GM12878 (cell line): ENCODE measurements around the gene TNFAIP3. TPM values are rescaled to one million over a fixed set of nuclear protein-coding genes. Genes with fewer than 3 reads are reported as not detected.

ENCODE experiments used
- ATAC-seq: fragments of 200-7000 bp; cut with Tn5 transposase; 3 replicates; pipeline ENCODE4 v1.9.1; 2020; ENCODE audit warnings: mild to moderate bottlenecking, moderate library complexity
- BruUV-seq: library from RNA; stranded (reverse); fragments of 400-500 nt; replicated peaks from 2 replicates; lab custom pipeline; 2021; lab: Mats Ljungman, UMichigan
- CTCF ChIA-PET: fragments of 300-600 bp; sonication (Branson Sonifier 250); formaldehyde crosslinking; extraction: SDS; loops from one replicate; lab custom pipeline; 2021; ENCODE audit warnings: inconsistent platforms; lab: Yijun Ruan, JAX
- POLR2A ChIA-PET: fragments of 350-600 bp; formaldehyde crosslinking; extraction: SDS; loops from one replicate; lab custom pipeline; 2021; ENCODE audit warnings: inconsistent platforms; lab: Charles Lee
- RAD21 ChIA-PET: fragments of 300-600 bp; sonication (Branson Sonifier 250); formaldehyde crosslinking; loops from one replicate; lab custom pipeline; 2023; ENCODE audit warnings: antibody characterized with exemption; ENCODE audit not compliant: unreplicated experiment; lab: Charles Lee
- SMC1A ChIA-PET: fragments of 300-600 bp; sonication (Branson Sonifier 250); formaldehyde crosslinking; loops from one replicate; lab custom pipeline; 2023; ENCODE audit not compliant: unreplicated experiment, uncharacterized antibody; lab: Charles Lee
- DNase-seq: peaks from one replicate; pipeline ENCODE4 v3.0.0-alpha.2; 2011; ENCODE audit warnings: low read depth, low spot score
- FAIRE-seq: peaks from 3 replicates; lab custom pipeline; 2011; peaks lifted over from hg19 to GRCh38; lab: Jason Lieb, UNC
- H2AFZ ChIP-seq: 2 replicates; pipeline ENCODE4 v1.6.0; 2011; ENCODE audit warnings: low read depth, low read length, control low read depth; ENCODE audit not compliant: control insufficient read depth
- H3K27ac ChIP-seq: 2 replicates; pipeline ENCODE4 v1.5.1; 2011; ENCODE audit warnings: control low read depth; ENCODE audit not compliant: control insufficient read depth, insufficient read depth
- H3K27me3 ChIP-seq, 2 experiments: replicated peaks in 1 of 2; 2 replicates each; pipeline versions ENCODE4 v1.6.0 to v1.6.1; 2011; ENCODE audit warnings: low read length in 1 of 2; ENCODE audit not compliant: control insufficient read depth in 2 of 2, insufficient read depth in 2 of 2
- H3K36me3 ChIP-seq, 2 experiments: 2 replicates each; pipeline ENCODE4 v1.5.1; 2011; ENCODE audit warnings: low read length in 1 of 2; ENCODE audit not compliant: control insufficient read depth in 2 of 2, insufficient read depth in 2 of 2
- H3K4me1 ChIP-seq: 2 replicates; pipeline ENCODE4 v1.6.1; 2011; ENCODE audit warnings: mild to moderate bottlenecking, low read length, moderate library complexity, mixed read lengths; ENCODE audit not compliant: control insufficient read depth, insufficient read depth
- H3K4me2 ChIP-seq: 2 replicates; pipeline ENCODE4 v1.6.0; 2011; ENCODE audit warnings: control low read depth; ENCODE audit not compliant: control insufficient read depth, insufficient read depth
- H3K4me3 ChIP-seq: fragments of 200-600 bp; sonication (generic); 2 replicates; pipeline ENCODE4 v1.5.1; 2016
- H3K79me2 ChIP-seq: 2 replicates; pipeline ENCODE4 v1.6.0; 2011; ENCODE audit warnings: low read length; ENCODE audit not compliant: control insufficient read depth, insufficient read depth
- H3K9ac ChIP-seq: 2 replicates; pipeline ENCODE4 v1.8.0; 2011; ENCODE audit warnings: low read length, control low read depth, mixed read lengths; ENCODE audit not compliant: control insufficient read depth, insufficient read depth
- H3K9me3 ChIP-seq: replicated peaks from 3 replicates; pipeline ENCODE4 v1.5.1; 2011; ENCODE audit warnings: mild to moderate bottlenecking, low read length; ENCODE audit not compliant: control insufficient read depth, insufficient read depth
- H4K20me1 ChIP-seq: 2 replicates; pipeline ENCODE4 v1.6.0; 2011; ENCODE audit not compliant: control insufficient read depth, insufficient read depth
- BRCA1 ChIP-seq: IDR thresholded peaks from 2 replicates; pipeline ENCODE4 v1.6.1; 2011; ENCODE audit warnings: low read depth, low read length, improper control_type of control experiment
- CHD2 ChIP-seq: IDR thresholded peaks from 2 replicates; pipeline ENCODE4 v1.6.1; 2011; ENCODE audit warnings: low read depth, low read length, improper control_type of control experiment, borderline replicate concordance
- ETV6 ChIP-seq, 2 experiments: fragments of 450-650 bp in 1 of 2; IDR thresholded peaks in 1 of 2; conservative IDR thresholded peaks in 1 of 2; 2 replicates each; pipeline ENCODE4 v1.6.1; 2014; ENCODE audit warnings: antibody characterized with exemption in 1 of 2, borderline replicate concordance in 1 of 2, low read depth in 1 of 2, mild to moderate bottlenecking in 1 of 2, moderate library complexity in 1 of 2
- FOXK2 ChIP-seq: fragments of 450-650 bp; IDR thresholded peaks from 2 replicates; pipeline ENCODE4 v1.6.1; 2017; ENCODE audit warnings: mild to moderate bottlenecking, moderate library complexity
- IRF5 ChIP-seq: fragments of 450-650 bp; IDR thresholded peaks from 2 replicates; pipeline ENCODE4 v1.6.1; 2017; ENCODE audit warnings: borderline replicate concordance
- SP1 ChIP-seq: IDR thresholded peaks from one replicate; pipeline ENCODE4 v1.6.1; 2011; ENCODE audit warnings: low read depth, low read length
- SPI1 ChIP-seq: IDR thresholded peaks from 2 replicates; pipeline ENCODE4 v1.6.1; 2011; ENCODE audit warnings: low read depth, mild to moderate bottlenecking, low read length, moderate library complexity, borderline replicate concordance; ENCODE audit not compliant: insufficient read depth
- SUZ12 ChIP-seq: fragments of 200-600 bp; sonication (generic); IDR thresholded peaks from one replicate; pipeline ENCODE4 v1.6.1; 2018; ENCODE audit warnings: antibody characterized with exemption, mild to moderate bottlenecking; ENCODE audit not compliant: unreplicated experiment
- WGBS: methylation state at CpG from one replicate; pipeline ENCODE4 v1.1.6; 2016; ENCODE audit warnings: low lambda C conversion rate; ENCODE audit not compliant: insufficient replicate concordance, insufficient coverage; ENCODE audit errors: missing lambda C conversion rate; 5-methylcytosine and 5-hydroxymethylcytosine counted together
- in situ Hi-C: fragments of 300-500 bp; cut with MboI; formaldehyde crosslinking; loops from 9 replicates; pipeline ENCODE4 v1.14.3; 2018; ENCODE audit warnings: mixed read lengths
- intact Hi-C: fragments of 100-400 bp; cut with micrococcal nuclease; formaldehyde crosslinking; loops from one replicate; pipeline ENCODE4 v1.14.2; 2022; ENCODE audit not compliant: unreplicated experiment
- polyA plus RNA-seq, 11 experiments: library from polyadenylated mRNA; depleted of rRNA in 4 of 11; unstranded in 6 of 11; stranded (reverse) in 5 of 11; fragments of >200 nt; fragmentation: Nextera tagmentation in 4 of 11; fragmentation: Illumina TruSeq in 1 of 11; extraction: Ambion mirVana in 4 of 11; extraction: Trizol in 1 of 11; gene quantifications; 1 replicate in 1 of 11; 2 replicates in 10 of 11; pipeline versions ENCODE4 v1.2.1 to v1.2.3, GENCODE V29; 2011 to 2016; ENCODE audit warnings: inconsistent platforms in 2 of 11, missing spikeins in 2 of 11, low read depth in 1 of 11
- total RNA-seq, 4 experiments: library from RNA; depleted of rRNA in 3 of 4; stranded (reverse); fragments of >200 nt in 3 of 4; fragmentation: Illumina TruSeq in 1 of 4; extraction: Trizol in 1 of 4; gene quantifications; 2 replicates each; pipeline versions ENCODE4 v1.2.1 to v1.2.3, GENCODE V29; 2013 to 2021

The TNFAIP3 gene
- total and polyA plus RNA-seq, 10 of the 15 experiments (the other 5 are each of a cell fraction or from before 2014, with no cell fraction given), result 18.0 to 350 (median 127) TPM

GRCh38 chr6:137853569-137854213 is 13.4 kb upstream of the TNFAIP3 start:
- no peaks in the 10 kb centered on the region for H3K36me3 ChIP-seq
- TF ChIP-seq ETV6 (conservative IDR thresholded peaks at IDR 0.05 in 1 of 2, IDR thresholded peaks at IDR 0.05 in 1 of 2; ENCODE audit: borderline replicate concordance in 1 of 2, low read depth in 1 of 2), result no peak
- TF ChIP-seq CHD2, result no peak
- no peak for TF ChIP-seq BRCA1
- no peak for TF ChIP-seq IRF5
- no peak for TF ChIP-seq SPI1
- no peak for TF ChIP-seq SUZ12
- TF ChIP-seq SP1, result no peak
- no peak for TF ChIP-seq FOXK2
- H3K4me1 ChIP-seq, result peaks cover 13% of the 10 kb centered on the region; the same call in 1 of the 2 replicates
- no peak overlapping the region for H3K27ac ChIP-seq
- ChIA-PET CTCF (interaction anchor here (0.6 to 1.3 kb wide), 6 partner anchors 9 to 151 kb away, joined by 3 to 6 read pairs (median 4); no protein-coding TSS in a partner anchor), SMC1A (interaction anchor here (0.7 to 1.4 kb wide), 7 partner anchors 8 to 108 kb away, joined by 3 to 11 read pairs (median 4); no protein-coding TSS in a partner anchor), POLR2A (interaction anchor here (0.8 to 1.1 kb wide), 2 partner anchors 12 to 13 kb away, joined by 3 to 4 read pairs; partner anchors contain the start of gene TNFAIP3), RAD21 (interaction anchor here (1.4 to 1.6 kb wide), 2 partner anchors 8 to 9 kb away, joined by 5 to 6 read pairs; no protein-coding TSS in a partner anchor)
- no peaks in the 10 kb centered on the region for H3K79me2 ChIP-seq
- peaks cover 2% of the 10 kb centered on the region; the same call in 2 of the 3 replicates for H3K9me3 ChIP-seq
- no TSS peak for BruUV-seq
- intact Hi-C loops, result no loop called here
- H3K4me2 ChIP-seq, result no peak overlapping the region
- 98% methylated on average over 7 of the region's 7 CpGs for WGBS
- no peak overlapping the region for H3K4me3 ChIP-seq
- no peak for FAIRE-seq
- H3K9ac ChIP-seq, result no peak overlapping the region
- no peak for ATAC-seq
- no peak overlapping the region for H2AFZ ChIP-seq
- H4K20me1 ChIP-seq, result no peaks in the 10 kb centered on the region
- no peak for DNase-seq
- no peaks in the 10 kb centered on the region for H3K27me3 ChIP-seq
- in situ Hi-C loops, result no loop called here
